B cell (primary cell): ENCODE measurements around the gene ARL4C. TPM values are rescaled to one million over a fixed set of nuclear protein-coding genes. Genes with fewer than 3 reads are reported as not detected.

Experiments used
- ATAC-seq: fragments of 200-7000 bp; cut with Tn5 transposase; one replicate; pipeline ENCODE4 v1.10.0; 2021; ENCODE audit warnings: low read depth, mild to moderate bottlenecking, moderate number of reproducible peaks, moderate library complexity
- CTCF ChIA-PET: fragments of 350-600 bp; sonication (Branson Sonifier 250); formaldehyde crosslinking; loops from one replicate; lab custom pipeline; 2021; ENCODE audit warnings: antibody characterized with exemption, inconsistent platforms; lab: Charles Lee
- POLR2A ChIA-PET: fragments of 350-600 bp; sonication (Branson Sonifier 250); formaldehyde crosslinking; loops from one replicate; lab custom pipeline; 2021; ENCODE audit warnings: antibody characterized with exemption; lab: Charles Lee
- DNase-seq: peaks from one replicate; pipeline ENCODE4 v3.0.0; 2013
- H2AFZ ChIP-seq: 2 replicates; pipeline ENCODE4 v1.6.1; 2012; ENCODE audit warnings: mild to moderate bottlenecking, low read depth, low read length; ENCODE audit not compliant: insufficient read depth, poor library complexity, severe bottlenecking
- H3K27ac ChIP-seq, 2 donors: 1 replicate in 1 of 2; 2 replicates in 1 of 2; pipeline ENCODE4 v1.5.1; 2012 to 2013; ENCODE audit warnings: low read length in 2 of 2, mild to moderate bottlenecking in 2 of 2, moderate library complexity in 1 of 2
- H3K27me3 ChIP-seq, 4 experiments: fragments of 200-600 bp in 1 of 4; sonication (generic) in 1 of 4; replicated peaks in 1 of 4; 1 replicate in 2 of 4; 2 replicates in 2 of 4; pipeline versions ENCODE4 v1.6.1 to v1.7.0; 2013 to 2016; ENCODE audit warnings: low read length in 3 of 4, mild to moderate bottlenecking in 2 of 4, mixed read lengths in 1 of 4, moderate library complexity in 1 of 4; ENCODE audit not compliant: insufficient read depth in 4 of 4, control insufficient read depth in 3 of 4; ENCODE audit errors: control extremely low read depth in 1 of 4
- H3K36me3 ChIP-seq, 2 experiments: replicated peaks in 1 of 2; 1 replicate in 1 of 2; 2 replicates in 1 of 2; pipeline versions ENCODE4 v1.6.1 to v1.7.1; 2013; ENCODE audit warnings: low read length in 1 of 2; ENCODE audit not compliant: insufficient read depth in 2 of 2, control insufficient read depth in 1 of 2; ENCODE audit errors: control extremely low read depth in 1 of 2, extremely low read depth in 1 of 2
- H3K4me1 ChIP-seq, 2 donors: fragments of 200-600 bp in 1 of 2; sonication (generic) in 1 of 2; 1 replicate in 1 of 2; 2 replicates in 1 of 2; pipeline versions ENCODE4 v1.5.1 to v1.6.1; 2013 to 2017; ENCODE audit warnings: low read length in 2 of 2; ENCODE audit not compliant: control insufficient read depth in 2 of 2, insufficient read depth in 2 of 2
- H3K4me2 ChIP-seq: replicated peaks from 2 replicates; pipeline ENCODE3; 2012; ENCODE audit warnings: mild to moderate bottlenecking, low read depth, low read length; ENCODE audit not compliant: poor library complexity, severe bottlenecking
- H3K4me3 ChIP-seq, 5 experiments: fragments of 200-600 bp in 1 of 5; sonication (generic) in 1 of 5; 1 replicate in 3 of 5; 2 replicates in 2 of 5; pipeline versions ENCODE4 v1.5.1 to v1.7.0; 2011 to 2016; ENCODE audit warnings: low read length in 4 of 5, mild to moderate bottlenecking in 4 of 5, low read depth in 2 of 5, control low read depth in 1 of 5, moderate library complexity in 1 of 5; ENCODE audit not compliant: insufficient read depth in 1 of 5; ENCODE audit errors: control extremely low read depth in 1 of 5, extremely low read depth in 1 of 5
- H3K79me2 ChIP-seq: fragments of 200-600 bp; sonication (generic); one replicate; pipeline ENCODE4 v1.6.0; 2016; ENCODE audit warnings: low read length; ENCODE audit not compliant: control insufficient read depth, insufficient read depth
- H3K9ac ChIP-seq: fragments of 200-600 bp; sonication (generic); 2 replicates; pipeline ENCODE4 v1.6.1; 2017; ENCODE audit warnings: mild to moderate bottlenecking, low read length, moderate library complexity
- H3K9me3 ChIP-seq, 3 donors: one replicate each; pipeline versions ENCODE4 v1.6.1 to v1.7.1; 2013; ENCODE audit warnings: low read length in 2 of 3; ENCODE audit not compliant: control insufficient read depth in 2 of 3, insufficient read depth in 1 of 3; ENCODE audit errors: control extremely low read depth in 1 of 3
- H4K20me1 ChIP-seq: 2 replicates; pipeline ENCODE4 v1.6.0; 2012; ENCODE audit warnings: mild to moderate bottlenecking, low read length; ENCODE audit not compliant: insufficient read depth, control insufficient read depth, poor library complexity, severe bottlenecking
- H3K27ac Mint-ChIP-seq: one replicate; pipeline ENCODE4 v1.8.0; 2021; ENCODE audit warnings: mixed read lengths
- H3K27me3 Mint-ChIP-seq: one replicate; pipeline ENCODE4 v1.8.0; 2021; ENCODE audit warnings: mixed read lengths
- H3K4me1 Mint-ChIP-seq: one replicate; pipeline ENCODE4 v1.8.0; 2021; ENCODE audit warnings: mixed read lengths
- H3K4me3 Mint-ChIP-seq: one replicate; pipeline ENCODE4 v1.8.0; 2021; ENCODE audit warnings: mixed read lengths
- H3K9me3 Mint-ChIP-seq: one replicate; pipeline ENCODE4 v1.8.0; 2022; ENCODE audit warnings: mixed read lengths; ENCODE audit not compliant: insufficient read depth
- EZH2 ChIP-seq: IDR thresholded peaks from 2 replicates; pipeline ENCODE4 v1.6.1; 2012; ENCODE audit warnings: borderline replicate concordance, low read depth, mild to moderate bottlenecking, moderate library complexity, low read length; ENCODE audit not compliant: insufficient read depth, poor library complexity, severe bottlenecking
- WGBS: methylation state at CpG from one replicate; pipeline ENCODE4 v1.1.5; 2013; ENCODE audit warnings: missing lambda C conversion rate; ENCODE audit not compliant: insufficient coverage; 5-methylcytosine and 5-hydroxymethylcytosine counted together
- intact Hi-C: fragments of 100-400 bp; cut with micrococcal nuclease; formaldehyde crosslinking; loops from one replicate; pipeline ENCODE4 v1.10.0; 2022
- polyA plus RNA-seq: library from polyadenylated mRNA; depleted of rRNA; stranded (reverse); fragments of >200 nt; gene quantifications from 2 replicates; pipeline ENCODE4 v1.2.3, GENCODE V29; 2012
- total RNA-seq, 2 donors: library from RNA; stranded (reverse); fragments of 120-200 nt in 1 of 2; gene quantifications; 1 replicate in 1 of 2; 2 replicates in 1 of 2; pipeline versions ENCODE4 v1.2.3 to v1.2.4, GENCODE V29; 2013 to 2022
- TF ChIP-seq, protein P1 (sequence below): fragments of 200-600 bp; IDR thresholded peaks from one replicate; pipeline ENCODE4 v1.8.0; 2022; ENCODE audit warnings: antibody characterized with exemption, mild to moderate bottlenecking

Gene ARL4C
- total and polyA plus RNA-seq, 2 donors (not counting 1 experiment from before 2014, with no cell fraction given): 20.2 to 22.5 TPM

DNA sequence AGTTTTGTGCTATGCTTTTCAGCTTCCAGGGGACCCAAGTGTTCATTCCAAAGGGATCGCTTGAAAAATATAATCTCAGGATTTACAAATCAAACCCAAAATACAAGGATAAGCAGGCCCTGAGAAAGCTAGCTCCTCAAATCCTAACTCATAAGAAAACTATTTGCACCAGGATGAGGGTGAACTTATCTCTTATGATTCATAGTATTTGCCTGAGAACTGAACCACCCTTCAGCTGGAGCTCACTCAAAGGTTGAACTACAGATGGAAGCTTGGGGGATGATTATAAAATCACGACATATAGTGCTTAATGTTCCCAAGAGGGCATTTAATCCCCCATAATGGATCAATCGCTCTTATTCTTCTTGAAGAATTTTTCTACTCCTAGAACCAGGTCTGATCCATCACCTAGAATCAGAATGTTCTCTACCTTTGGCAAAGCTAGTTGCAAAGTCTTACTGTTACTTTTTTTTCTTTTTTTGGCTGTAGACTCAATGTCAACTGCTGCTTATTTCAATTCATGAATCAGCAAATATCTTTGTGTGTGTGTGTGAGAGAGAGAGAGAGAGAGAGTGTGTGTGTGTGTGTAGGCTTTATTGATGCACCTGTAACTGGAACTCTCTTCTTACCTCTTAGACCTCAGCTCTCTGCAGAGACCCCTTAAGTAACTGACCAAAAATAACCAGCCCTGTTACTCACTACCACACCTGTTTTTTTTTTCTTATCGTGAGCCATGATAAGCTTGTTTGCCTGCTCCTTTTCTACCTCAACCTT, 44.8 kb downstream of the ARL4C start:
- H2AFZ ChIP-seq: no peak overlapping the region
- peaks cover 3% of the 10 kb centered on the region for H3K79me2 ChIP-seq
- ChIA-PET CTCF (interaction anchor here (0.6 kb wide), 1 partner anchor 31 kb away, joined by 3 read pairs; no protein-coding TSS in a partner anchor), POLR2A (interaction anchor here (0.6 to 0.8 kb wide), 2 partner anchors 10 to 12 kb away, joined by 3 to 10 read pairs; no protein-coding TSS in a partner anchor)
- no peaks in the 10 kb centered on the region for H3K27me3 ChIP-seq
- H3K4me1 ChIP-seq: peaks cover 60 to 80% of the 10 kb centered on the region in 2 donors
- WGBS: 100% methylated on average over 1 of the region's 4 CpGs
- Mint-ChIP-seq H3K4me3 (peak overlapping the region; percentile 45), H3K27ac (peak overlapping the region; percentile 33), H3K27me3 (no peaks in the 10 kb centered on the region), H3K9me3 (peaks cover 1% of the 10 kb centered on the region), H3K4me1 (peaks cover 73% of the 10 kb centered on the region)
- no peaks in the 10 kb centered on the region for H3K9me3 ChIP-seq
- TF ChIP-seq, protein P1, sequence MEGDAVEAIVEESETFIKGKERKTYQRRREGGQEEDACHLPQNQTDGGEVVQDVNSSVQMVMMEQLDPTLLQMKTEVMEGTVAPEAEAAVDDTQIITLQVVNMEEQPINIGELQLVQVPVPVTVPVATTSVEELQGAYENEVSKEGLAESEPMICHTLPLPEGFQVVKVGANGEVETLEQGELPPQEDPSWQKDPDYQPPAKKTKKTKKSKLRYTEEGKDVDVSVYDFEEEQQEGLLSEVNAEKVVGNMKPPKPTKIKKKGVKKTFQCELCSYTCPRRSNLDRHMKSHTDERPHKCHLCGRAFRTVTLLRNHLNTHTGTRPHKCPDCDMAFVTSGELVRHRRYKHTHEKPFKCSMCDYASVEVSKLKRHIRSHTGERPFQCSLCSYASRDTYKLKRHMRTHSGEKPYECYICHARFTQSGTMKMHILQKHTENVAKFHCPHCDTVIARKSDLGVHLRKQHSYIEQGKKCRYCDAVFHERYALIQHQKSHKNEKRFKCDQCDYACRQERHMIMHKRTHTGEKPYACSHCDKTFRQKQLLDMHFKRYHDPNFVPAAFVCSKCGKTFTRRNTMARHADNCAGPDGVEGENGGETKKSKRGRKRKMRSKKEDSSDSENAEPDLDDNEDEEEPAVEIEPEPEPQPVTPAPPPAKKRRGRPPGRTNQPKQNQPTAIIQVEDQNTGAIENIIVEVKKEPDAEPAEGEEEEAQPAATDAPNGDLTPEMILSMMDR: no peak
- no peak for TF ChIP-seq EZH2
- intact Hi-C loops: no loop called here
- no peak overlapping the region for H3K4me3 ChIP-seq
- no peak overlapping the region for H3K9ac ChIP-seq
- peak overlapping the region; percentile 68 for H3K4me2 ChIP-seq
- no peaks in the 10 kb centered on the region for H4K20me1 ChIP-seq
- no peak for DNase-seq
- ATAC-seq: no peak
- H3K36me3 ChIP-seq: no peaks in the 10 kb centered on the region
- H3K27ac ChIP-seq: no peak overlapping the region

DNA sequence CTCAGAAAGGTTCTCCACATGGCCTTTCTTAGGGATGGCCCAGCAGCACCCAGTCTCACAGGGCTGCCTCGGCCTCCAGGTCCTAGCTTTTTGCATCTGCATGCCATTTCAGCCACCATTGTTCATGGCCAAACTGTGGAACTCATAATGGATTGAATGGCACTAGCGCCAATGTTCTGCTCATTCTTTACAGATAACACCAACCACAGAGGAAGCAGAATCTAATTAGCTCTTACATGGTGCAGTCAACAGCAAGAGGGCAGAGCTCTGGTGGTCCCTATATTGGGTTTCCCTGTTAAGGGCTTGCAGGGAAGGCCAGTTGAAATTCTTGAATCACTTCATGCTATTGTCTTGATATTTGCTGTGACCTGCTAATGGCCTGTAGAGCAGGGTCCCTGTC, 45.6 kb downstream of the ARL4C start:
- intact Hi-C loops: no loop called here
- Mint-ChIP-seq H3K4me1 (peaks cover 76% of the 10 kb centered on the region), H3K27ac (peak overlapping the region; percentile 46), H3K4me3 (no peak overlapping the region), H3K9me3 (peaks cover 1% of the 10 kb centered on the region), H3K27me3 (no peaks in the 10 kb centered on the region)
- H2AFZ ChIP-seq: no peak overlapping the region
- ChIA-PET POLR2A (no interaction called here), CTCF (interaction anchor here (0.6 kb wide), 1 partner anchor 16 kb away, joined by 3 read pairs; no protein-coding TSS in a partner anchor)
- no peak overlapping the region for H3K4me3 ChIP-seq
- no peak overlapping the region for H3K9ac ChIP-seq
- ATAC-seq (no peak), DNase-seq (no peak)
- peaks cover 3% of the 10 kb centered on the region for H3K79me2 ChIP-seq
- no peak for TF ChIP-seq EZH2
- TF ChIP-seq, protein P1: no peak
- peaks cover 0 to 3% (median 0%) of the 10 kb centered on the region in 3 donors for H3K9me3 ChIP-seq
- 100% methylated on average over 2 of the region's 2 CpGs for WGBS
- H3K27me3 ChIP-seq: no peaks in the 10 kb centered on the region
- no peak overlapping the region for H3K27ac ChIP-seq
- H3K4me2 ChIP-seq: no peak overlapping the region
- peaks cover 68 to 84% of the 10 kb centered on the region in 2 donors for H3K4me1 ChIP-seq
- no peaks in the 10 kb centered on the region for H3K36me3 ChIP-seq
- no peaks in the 10 kb centered on the region for H4K20me1 ChIP-seq
